H1 (cell line): ENCODE data around the gene BRIP1. TPM values are rescaled to one million over a fixed set of nuclear protein-coding genes. Genes with fewer than 3 reads are reported as not detected.

ENCODE experiments used
- CTCF ChIA-PET: fragments of 300-600 bp; sonication (Branson Sonifier 250); formaldehyde crosslinking; loops from one replicate; lab custom pipeline; 2021; ENCODE audit not compliant: partially characterized antibody; lab: Charles Lee
- POLR2A ChIA-PET: fragments of 300-600 bp; sonication (Branson Sonifier 250); formaldehyde crosslinking; loops from one replicate; lab custom pipeline; 2021; ENCODE audit warnings: inconsistent platforms; ENCODE audit not compliant: partially characterized antibody; lab: Charles Lee
- DNase-seq, 2 experiments: peaks; one replicate each; pipeline versions ENCODE4 v3.0.0 to v3.0.0-alpha.2; 2010 to 2022; ENCODE audit warnings: low spot score in 2 of 2, low read depth in 1 of 2, mixed read lengths in 1 of 2
- FAIRE-seq: peaks from 2 replicates; lab custom pipeline; 2011; peaks lifted over from hg19 to GRCh38; lab: Jason Lieb, UNC
- H2AFZ ChIP-seq: 2 replicates; pipeline ENCODE4 v1.8.1; 2012; ENCODE audit warnings: low read length, inconsistent platforms
- H2AK5ac ChIP-seq: 2 replicates; pipeline ENCODE4 v1.6.1; 2013; ENCODE audit warnings: low read depth, low read length
- H2BK120ac ChIP-seq: replicated peaks from 2 replicates; pipeline ENCODE3; 2013; ENCODE audit warnings: low read depth, low read length, inconsistent platforms
- H2BK12ac ChIP-seq: 2 replicates; pipeline ENCODE4 v1.6.1; 2013; ENCODE audit warnings: low read depth, low read length
- H2BK15ac ChIP-seq: 2 replicates; pipeline ENCODE4 v1.6.1; 2013; ENCODE audit warnings: low read length
- H2BK20ac ChIP-seq: 2 replicates; pipeline ENCODE4 v1.6.1; 2013; ENCODE audit warnings: low read length
- H2BK5ac ChIP-seq: 2 replicates; pipeline ENCODE4 v1.6.1; 2013; ENCODE audit warnings: low read depth, low read length
- H3K14ac ChIP-seq: 2 replicates; pipeline ENCODE4 v1.6.1; 2013; ENCODE audit warnings: inconsistent platforms; ENCODE audit not compliant: insufficient read length
- H3K18ac ChIP-seq: 2 replicates; pipeline ENCODE4 v1.6.1; 2013; ENCODE audit warnings: low read length; ENCODE audit errors: extremely low read depth
- H3K23ac ChIP-seq: 2 replicates; pipeline ENCODE4 v1.6.1; 2013; ENCODE audit warnings: inconsistent platforms; ENCODE audit not compliant: insufficient read length
- H3K23me2 ChIP-seq: 2 replicates; pipeline ENCODE4 v1.6.1; 2013; ENCODE audit warnings: low read depth, low read length
- H3K27ac ChIP-seq: 2 replicates; pipeline ENCODE4 v1.6.1; 2011; ENCODE audit warnings: low read depth, low read length, inconsistent platforms
- H3K27me3 ChIP-seq, 4 experiments: replicated peaks in 1 of 4; 1 replicate in 1 of 4; 2 replicates in 3 of 4; pipeline versions ENCODE4 v1.6.1 to v1.8.1; 2011 to 2013; ENCODE audit warnings: low read length in 3 of 4, mild to moderate bottlenecking in 3 of 4, inconsistent platforms in 2 of 4, mixed read lengths in 2 of 4, moderate library complexity in 1 of 4; ENCODE audit not compliant: control insufficient read depth in 3 of 4, insufficient read depth in 3 of 4; ENCODE audit errors: extremely low read depth in 1 of 4
- H3K36me3 ChIP-seq, 4 experiments: 2 replicates each; pipeline versions ENCODE4 v1.6.1 to v1.8.1; 2011 to 2013; ENCODE audit warnings: mild to moderate bottlenecking in 4 of 4, low read length in 3 of 4, moderate library complexity in 2 of 4, control low read depth in 1 of 4, inconsistent platforms in 1 of 4; ENCODE audit not compliant: insufficient read depth in 4 of 4, control insufficient read depth in 2 of 4
- H3K4ac ChIP-seq: replicated peaks from 2 replicates; pipeline ENCODE3; 2013; ENCODE audit warnings: low read length, low read depth, mixed read lengths, inconsistent platforms; ENCODE audit not compliant: insufficient read length
- H3K4me1 ChIP-seq, 4 experiments: replicated peaks in 1 of 4; 1 replicate in 1 of 4; 2 replicates in 3 of 4; pipeline versions ENCODE4 v1.6.1 to v1.8.1; 2011 to 2013; ENCODE audit warnings: low read length in 3 of 4, inconsistent platforms in 2 of 4, mixed read lengths in 1 of 4; ENCODE audit not compliant: insufficient read depth in 4 of 4, control insufficient read depth in 3 of 4
- H3K4me2 ChIP-seq, 2 experiments: 2 replicates each; pipeline versions ENCODE4 v1.6.1 to v1.8.1; 2011 to 2013; ENCODE audit warnings: low read depth in 2 of 2, low read length in 2 of 2, control low read depth in 1 of 2, inconsistent platforms in 1 of 2, mild to moderate bottlenecking in 1 of 2; ENCODE audit not compliant: insufficient read depth in 1 of 2
- H3K4me3 ChIP-seq, 4 experiments: fragments of 200-600, 300-600 bp in 1 of 4; sonication (generic), shearing (Covaris generic), sonication (Bioruptor Twin) in 1 of 4; 2 replicates each; pipeline versions ENCODE4 v1.5.1 to v1.8.1; 2011 to 2016; ENCODE audit warnings: low read length in 4 of 4, low read depth in 3 of 4, control low read depth in 2 of 4, inconsistent platforms in 2 of 4, mild to moderate bottlenecking in 2 of 4, mixed read lengths in 1 of 4, moderate library complexity in 1 of 4; ENCODE audit not compliant: insufficient read depth in 2 of 4; ENCODE audit errors: extremely low read depth in 1 of 4
- H3K56ac ChIP-seq: replicated peaks from 2 replicates; pipeline ENCODE3; 2013; ENCODE audit warnings: low read depth, mild to moderate bottlenecking, mixed read lengths, low read length, inconsistent platforms; ENCODE audit not compliant: insufficient read length
- H3K79me1 ChIP-seq: 2 replicates; pipeline ENCODE4 v1.6.1; 2013; ENCODE audit warnings: low read depth, low read length, control low read depth
- H3K79me2 ChIP-seq, 2 experiments: 2 replicates each; pipeline versions ENCODE4 v1.6.1 to v1.8.1; 2012 to 2013; ENCODE audit warnings: low read length in 2 of 2, mild to moderate bottlenecking in 2 of 2, inconsistent platforms in 1 of 2; ENCODE audit not compliant: insufficient read depth in 2 of 2, control insufficient read depth in 1 of 2
- H3K9ac ChIP-seq, 4 experiments: replicated peaks in 1 of 4; 1 replicate in 1 of 4; 2 replicates in 3 of 4; pipeline versions ENCODE4 v1.6.1 to v1.8.1; 2011 to 2013; ENCODE audit warnings: low read depth in 3 of 4, low read length in 3 of 4, control low read depth in 2 of 4, mild to moderate bottlenecking in 2 of 4, moderate library complexity in 2 of 4, inconsistent platforms in 1 of 4; ENCODE audit errors: extremely low read depth in 1 of 4
- H3K9me3 ChIP-seq, 2 experiments: 2 replicates each; pipeline versions ENCODE4 v1.6.1 to v1.8.1; 2012 to 2013; ENCODE audit warnings: mild to moderate bottlenecking in 2 of 2, moderate library complexity in 2 of 2, control low read depth in 1 of 2, inconsistent platforms in 1 of 2, low read depth in 1 of 2, low read length in 1 of 2, mixed read lengths in 1 of 2; ENCODE audit not compliant: insufficient read depth in 2 of 2
- H4K20me1 ChIP-seq, 2 experiments: replicated peaks in 1 of 2; 2 replicates each; pipeline versions ENCODE3 to v1.8.1; 2011 to 2013; ENCODE audit warnings: inconsistent platforms in 2 of 2, low read length in 2 of 2, mild to moderate bottlenecking in 1 of 2; ENCODE audit not compliant: insufficient read depth in 2 of 2, control insufficient read depth in 1 of 2
- H4K5ac ChIP-seq: 2 replicates; pipeline ENCODE4 v1.6.1; 2013; ENCODE audit warnings: low read length, low read depth, mixed read lengths, inconsistent platforms; ENCODE audit not compliant: insufficient read length
- H4K8ac ChIP-seq: 2 replicates; pipeline ENCODE4 v1.8.0; 2013; ENCODE audit warnings: mild to moderate bottlenecking, moderate library complexity, low read length, inconsistent platforms; ENCODE audit not compliant: insufficient read depth; ENCODE audit errors: extremely low read depth
- H4K91ac ChIP-seq: replicated peaks from 2 replicates; pipeline ENCODE3; 2013; ENCODE audit warnings: low read length, mixed read lengths, inconsistent platforms; ENCODE audit not compliant: insufficient read length
- CTBP2 ChIP-seq: IDR thresholded peaks from 2 replicates; pipeline ENCODE4 v1.7.0; 2011; ENCODE audit warnings: borderline replicate concordance, mild to moderate bottlenecking, moderate library complexity, mixed read lengths, low read length; ENCODE audit not compliant: insufficient read depth, insufficient read length
- E2F6 ChIP-seq: IDR thresholded peaks from 2 replicates; pipeline ENCODE4 v1.6.1; 2012; ENCODE audit warnings: inconsistent platforms
- EZH2 ChIP-seq: fragments of 200-600 bp; sonication (generic); IDR thresholded peaks from 2 replicates; pipeline ENCODE4 v1.7.1; 2012; ENCODE audit warnings: low read depth, mild to moderate bottlenecking, moderate library complexity, low read length, inconsistent platforms; ENCODE audit not compliant: severe bottlenecking
- GABPA ChIP-seq: IDR thresholded peaks from 2 replicates; pipeline ENCODE4 v1.6.1; 2011; ENCODE audit warnings: mild to moderate bottlenecking, low read length, moderate library complexity, borderline replicate concordance; ENCODE audit not compliant: insufficient read depth
- JUN ChIP-seq: IDR thresholded peaks from 2 replicates; pipeline ENCODE4 v1.6.1; 2011; ENCODE audit warnings: low read depth, mild to moderate bottlenecking, improper control_type of control experiment, low read length
- NRF1 ChIP-seq: IDR thresholded peaks from 2 replicates; pipeline ENCODE4 v1.6.1; 2011; ENCODE audit warnings: mild to moderate bottlenecking, low read depth, low read length, improper control_type of control experiment
- RNF2 ChIP-seq: fragments of 200-900, 300-1000 bp; sonication (generic); IDR thresholded peaks from 2 replicates; pipeline ENCODE4 v1.7.1; 2016; ENCODE audit warnings: borderline replicate concordance, low read depth, mild to moderate bottlenecking, antibody characterized with exemption, low read length; ENCODE audit not compliant: poor library complexity, severe bottlenecking; ENCODE audit errors: missing control alignments
- RXRA ChIP-seq: IDR thresholded peaks from 2 replicates; pipeline ENCODE4 v1.6.1; 2011; ENCODE audit warnings: low read depth, mild to moderate bottlenecking, low read length, moderate library complexity; ENCODE audit not compliant: insufficient read depth
- SIX5 ChIP-seq: IDR thresholded peaks from 2 replicates; pipeline ENCODE4 v1.6.1; 2011; ENCODE audit warnings: mild to moderate bottlenecking, low read depth, low read length
- SP1 ChIP-seq: IDR thresholded peaks from 2 replicates; pipeline ENCODE4 v1.6.1; 2011; ENCODE audit warnings: low read depth, low read length
- SP2 ChIP-seq: IDR thresholded peaks from 2 replicates; pipeline ENCODE4 v1.6.1; 2012; ENCODE audit warnings: mild to moderate bottlenecking, low read length, inconsistent platforms
- SUZ12 ChIP-seq: fragments of 200-600 bp; sonication (generic); IDR thresholded peaks from 2 replicates; pipeline ENCODE4 v1.6.1; 2012; ENCODE audit warnings: mild to moderate bottlenecking, inconsistent platforms, low read length, moderate library complexity, mixed read lengths
- YY1 ChIP-seq: IDR thresholded peaks from 2 replicates; pipeline ENCODE4 v1.6.1; 2011; ENCODE audit warnings: low read depth, mild to moderate bottlenecking, low read length
- ZNF274 ChIP-seq: IDR thresholded peaks from 2 replicates; pipeline ENCODE4 v1.7.0; 2012; ENCODE audit warnings: low read length, borderline replicate concordance; ENCODE audit errors: extremely low read depth
- polyA plus RNA-seq, 7 experiments: library from polyadenylated mRNA; depleted of rRNA in 3 of 7; stranded (reverse) in 5 of 7; unstranded in 2 of 7; fragments of >200 nt in 5 of 7; fragments of 200-250 nt in 2 of 7; gene quantifications; 1 replicate in 5 of 7; 2 replicates in 1 of 7; 4 replicates in 1 of 7; pipeline versions ENCODE4 v1.2.1 to v1.2.3, GENCODE V29; 2011 to 2013; ENCODE audit warnings: missing spikeins in 2 of 7, mixed read lengths in 2 of 7
- total RNA-seq: library from RNA; stranded (reverse); fragmentation: NEBNext Ultra II Directional; extraction: Animal tissue kit (Norgen Biotek cat#: 25700); gene quantifications from 2 replicates; pipeline ENCODE4 v1.2.1, GENCODE V29; 2021

Gene BRIP1
- total and polyA plus RNA-seq, 2 of the 8 experiments (the other 6 are each of a cell fraction or from before 2014, with no cell fraction given) = 5.8 to 19.2 TPM

GRCh38 chr17:61723183-61723582 is 140.1 kb downstream of the BRIP1 start:
- ChIA-PET POLR2A (no interaction called here), CTCF (no interaction called here)
- FAIRE-seq = no peak
- no peaks in the 10 kb centered on the region for H3K36me3 ChIP-seq
- no peaks in the 10 kb centered on the region for H4K20me1 ChIP-seq
- H2BK20ac ChIP-seq = no peak overlapping the region
- no peaks in the 10 kb centered on the region for H3K23me2 ChIP-seq
- H4K91ac ChIP-seq = no peak overlapping the region
- no peak overlapping the region for H2AK5ac ChIP-seq
- no peak overlapping the region for H4K5ac ChIP-seq
- H4K8ac ChIP-seq = no peak overlapping the region
- no peak overlapping the region for H3K14ac ChIP-seq
- H3K4me1 ChIP-seq = no peaks in the 10 kb centered on the region
- H2BK120ac ChIP-seq = no peak overlapping the region
- H3K18ac ChIP-seq = no peak overlapping the region
- H3K23ac ChIP-seq = no peak overlapping the region
- no peak overlapping the region for H2BK15ac ChIP-seq
- H3K4ac ChIP-seq = no peak overlapping the region
- no peak overlapping the region for H3K4me3 ChIP-seq
- H3K9me3 ChIP-seq = no peaks in the 10 kb centered on the region
- DNase-seq = no peak
- no peak overlapping the region for H2BK12ac ChIP-seq
- no peak overlapping the region for H3K9ac ChIP-seq
- H2AFZ ChIP-seq = no peak overlapping the region
- H3K27me3 ChIP-seq = no peaks in the 10 kb centered on the region
- no peak overlapping the region for H3K56ac ChIP-seq
- H3K27ac ChIP-seq = no peak overlapping the region
- H3K79me1 ChIP-seq = no peaks in the 10 kb centered on the region
- H3K79me2 ChIP-seq = no peaks in the 10 kb centered on the region
- no peak overlapping the region for H3K4me2 ChIP-seq
- H2BK5ac ChIP-seq = no peak overlapping the region
- no peak for TF ChIP-seq CTBP2
- no peak for TF ChIP-seq SP1
- no peak for TF ChIP-seq GABPA
- no peak for TF ChIP-seq NRF1
- no peak for TF ChIP-seq SIX5
- no peak for TF ChIP-seq EZH2
- TF ChIP-seq SUZ12 = no peak
- no peak for TF ChIP-seq SP2
- no peak for TF ChIP-seq RXRA
- no peak for TF ChIP-seq RNF2
- no peak for TF ChIP-seq E2F6
- no peak for TF ChIP-seq ZNF274
- no peak for TF ChIP-seq JUN
- no peak for TF ChIP-seq YY1
